Activated naive CD4-positive, alpha-beta T cell treated with anti-CD3 and anti-CD28 coated beads, Interleukin-2, amount 50 U/mL, for 24 hours (primary cell): ENCODE measurements around the gene AKR7A3.

Source experiments
- H3K27ac Mint-ChIP-seq: one replicate; pipeline ENCODE4 v1.8.0; 2021; ENCODE audit warnings: mild to moderate bottlenecking, mixed read lengths
- H3K27me3 Mint-ChIP-seq: one replicate; pipeline ENCODE4 v1.8.0; 2021; ENCODE audit warnings: mixed read lengths
- H3K36me3 Mint-ChIP-seq: one replicate; pipeline ENCODE4 v1.8.0; 2021; ENCODE audit warnings: mixed read lengths
- H3K4me1 Mint-ChIP-seq: one replicate; pipeline ENCODE4 v1.8.0; 2021; ENCODE audit warnings: mixed read lengths
- H3K4me3 Mint-ChIP-seq: one replicate; pipeline ENCODE4 v1.8.0; 2021; ENCODE audit warnings: mild to moderate bottlenecking, mixed read lengths
- H3K9me3 Mint-ChIP-seq: one replicate; pipeline ENCODE4 v1.8.0; 2021; ENCODE audit warnings: mixed read lengths

AKR7A3 gene

DNA sequence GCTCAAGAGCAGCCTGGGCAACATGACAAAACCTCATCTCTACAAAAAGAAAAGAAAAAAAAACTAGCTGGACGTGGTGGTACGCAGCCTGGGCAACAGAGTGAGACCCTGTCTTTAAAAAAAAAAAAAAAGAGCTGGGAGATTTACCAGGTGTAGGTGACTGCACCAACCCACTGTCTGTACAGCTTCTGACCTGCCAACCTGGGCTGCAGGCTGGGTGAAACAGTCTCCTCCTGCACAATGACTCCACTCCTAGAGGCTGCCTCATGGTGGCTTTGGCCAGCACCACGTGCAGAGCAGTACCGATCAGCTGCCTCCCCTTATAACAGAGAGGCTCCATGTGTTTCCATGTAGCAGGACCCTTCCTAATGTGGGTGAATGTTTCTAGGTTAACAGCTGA lies 33.3 kb downstream of the AKR7A3 start:
- no peak overlapping the region for H3K4me3 Mint-ChIP-seq
- peaks cover 34% of the 10 kb centered on the region for H3K4me1 Mint-ChIP-seq
- H3K27me3 Mint-ChIP-seq, result no peaks in the 10 kb centered on the region
- no peak overlapping the region for H3K27ac Mint-ChIP-seq
- H3K9me3 Mint-ChIP-seq, result no peaks in the 10 kb centered on the region
- H3K36me3 Mint-ChIP-seq, result peaks cover 8% of the 10 kb centered on the region

DNA sequence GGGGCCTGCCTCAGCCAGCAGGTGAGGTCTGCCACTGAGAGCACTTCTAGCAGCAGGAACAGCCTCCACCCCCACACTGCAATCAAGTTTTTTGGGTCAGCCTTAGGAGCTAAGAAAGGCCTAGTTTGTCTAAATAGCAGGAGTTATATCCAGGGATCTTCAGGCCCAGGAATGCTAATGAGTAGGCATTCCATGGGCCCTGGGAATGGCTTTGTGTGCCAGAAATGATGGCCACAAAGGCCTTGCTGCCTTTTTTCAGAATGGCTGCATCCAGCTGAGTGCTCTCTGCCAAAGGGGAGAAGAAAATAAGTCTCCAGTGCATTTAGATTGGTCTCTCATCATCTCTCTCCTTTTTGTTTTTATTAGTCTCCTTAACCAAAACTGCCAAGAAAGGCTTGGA lies 34.2 kb downstream of the AKR7A3 start:
- Mint-ChIP-seq H3K27ac (no peak overlapping the region), H3K27me3 (no peaks in the 10 kb centered on the region), H3K36me3 (peaks cover 8% of the 10 kb centered on the region), H3K4me3 (peak overlapping the region; percentile 36), H3K4me1 (peaks cover 37% of the 10 kb centered on the region), H3K9me3 (no peaks in the 10 kb centered on the region)

DNA sequence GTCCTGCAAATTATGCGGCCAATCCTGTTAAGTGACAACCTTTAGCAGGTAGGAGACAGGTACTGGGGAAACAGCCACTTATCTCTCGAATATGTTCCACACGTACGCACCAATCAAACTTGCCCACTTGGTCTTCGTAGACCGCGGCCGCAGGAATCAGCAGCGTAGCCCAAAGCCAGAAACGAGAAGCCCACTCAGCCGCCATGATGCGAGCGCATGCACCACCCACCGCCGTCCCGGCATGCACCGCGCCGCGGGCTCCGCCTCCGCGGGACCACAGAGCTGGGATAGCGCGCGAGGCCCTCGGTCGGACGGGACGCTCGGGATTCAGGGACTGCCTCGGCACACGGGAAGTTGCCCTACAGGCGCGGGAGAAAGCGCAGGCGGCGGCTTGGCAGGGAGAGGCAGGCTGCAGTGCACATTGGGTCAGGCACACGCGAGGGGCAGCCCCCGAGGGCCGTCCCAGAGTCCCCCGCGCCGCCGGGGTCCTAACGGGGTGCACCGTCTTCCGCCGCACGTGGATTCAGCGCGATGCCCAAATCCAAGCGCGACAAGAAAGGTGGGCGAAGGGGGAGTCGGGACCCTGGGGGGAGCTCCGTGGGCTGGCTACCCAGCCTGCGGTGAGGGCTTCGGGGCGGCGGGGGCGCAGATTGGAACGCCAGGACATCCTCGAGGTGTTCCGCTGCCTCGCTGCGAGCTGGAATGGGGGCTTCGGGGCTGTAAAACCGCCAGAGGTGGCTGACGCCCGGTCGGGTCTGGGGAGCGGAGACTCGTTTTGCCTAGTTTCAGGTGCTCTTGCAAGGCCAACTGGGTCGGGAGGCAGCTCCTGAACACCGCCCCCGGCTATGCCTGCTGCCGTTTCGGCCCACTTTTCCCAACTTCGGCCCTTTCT lies 37.0 kb downstream of the AKR7A3 start, which contains the start of the genes EMC1 and MRTO4:
Gene EMC1 (minus strand): TSS at position 220 of the 892 bp plus-strand sequence. CDS start 15 bp downstream, at position 205.
Gene MRTO4 (plus strand): TSS at position 501 of the 892 bp plus-strand sequence. CDS start 31 bp downstream, at position 532.
- H3K4me3 Mint-ChIP-seq, result peak within 1 kb of the TSS; percentile 99
- H3K27me3 Mint-ChIP-seq, result no peaks in the 10 kb centered on the region
- H3K9me3 Mint-ChIP-seq, result no peaks in the 10 kb centered on the region
- H3K27ac Mint-ChIP-seq, result peak within 1 kb of the TSS; percentile 99
- H3K4me1 Mint-ChIP-seq, result peaks cover 29% of the 10 kb centered on the region
- H3K36me3 Mint-ChIP-seq, result peaks cover 8% of the 10 kb centered on the region

GRCh38 chr1:19250629-19251304 lies 37.8 kb downstream of the AKR7A3 start:
- H3K4me1 Mint-ChIP-seq, result peaks cover 29% of the 10 kb centered on the region
- peaks cover 8% of the 10 kb centered on the region for H3K36me3 Mint-ChIP-seq
- H3K27me3 Mint-ChIP-seq, result no peaks in the 10 kb centered on the region
- H3K27ac Mint-ChIP-seq, result peak overlapping the region; percentile 94
- H3K9me3 Mint-ChIP-seq, result no peaks in the 10 kb centered on the region
- H3K4me3 Mint-ChIP-seq, result peak overlapping the region; percentile 99

DNA sequence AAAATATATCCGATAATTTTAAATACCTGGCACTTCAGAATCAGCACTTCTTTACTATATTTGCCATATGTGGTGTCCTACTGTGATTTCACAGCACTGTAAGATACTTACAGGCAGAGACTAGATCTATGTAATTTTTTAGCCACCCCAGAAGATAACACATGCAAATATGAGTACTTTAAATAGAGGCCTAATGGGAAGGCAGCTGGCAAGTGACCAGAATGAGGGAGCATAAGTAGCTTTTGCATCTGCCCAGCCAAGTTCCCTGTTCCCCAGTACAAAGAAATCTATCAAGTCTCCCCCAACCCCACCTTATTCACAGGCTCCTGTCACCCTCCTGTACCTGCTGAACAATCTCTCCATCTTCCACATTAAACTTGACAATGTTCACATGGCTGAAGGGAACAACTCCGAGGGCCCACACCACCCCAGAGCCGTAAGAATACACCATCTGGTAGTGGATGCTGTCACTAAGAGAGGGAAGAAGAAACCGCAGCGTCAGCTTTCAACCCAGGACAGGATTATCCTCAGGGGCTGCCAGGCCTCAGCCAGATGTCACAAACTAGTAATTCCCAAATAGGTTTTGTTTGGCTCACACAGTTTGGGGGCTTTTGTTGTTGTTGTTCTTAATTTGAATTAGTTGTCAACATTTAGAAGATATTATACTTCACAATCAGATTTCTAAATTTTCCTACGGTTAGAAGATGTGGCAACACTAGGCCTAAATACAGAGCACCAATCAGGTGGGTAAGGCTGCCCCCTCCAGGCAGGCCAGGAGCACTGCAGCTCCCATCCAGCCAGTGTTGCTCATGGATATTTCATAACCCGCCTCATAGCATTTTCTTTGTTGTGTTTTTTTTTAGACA lies 47.7 kb downstream of the AKR7A3 start:
- peaks cover 16% of the 10 kb centered on the region for H3K36me3 Mint-ChIP-seq
- no peak overlapping the region for H3K4me3 Mint-ChIP-seq
- no peaks in the 10 kb centered on the region for H3K27me3 Mint-ChIP-seq
- no peak overlapping the region for H3K27ac Mint-ChIP-seq
- H3K4me1 Mint-ChIP-seq, result no peaks in the 10 kb centered on the region
- no peaks in the 10 kb centered on the region for H3K9me3 Mint-ChIP-seq

DNA sequence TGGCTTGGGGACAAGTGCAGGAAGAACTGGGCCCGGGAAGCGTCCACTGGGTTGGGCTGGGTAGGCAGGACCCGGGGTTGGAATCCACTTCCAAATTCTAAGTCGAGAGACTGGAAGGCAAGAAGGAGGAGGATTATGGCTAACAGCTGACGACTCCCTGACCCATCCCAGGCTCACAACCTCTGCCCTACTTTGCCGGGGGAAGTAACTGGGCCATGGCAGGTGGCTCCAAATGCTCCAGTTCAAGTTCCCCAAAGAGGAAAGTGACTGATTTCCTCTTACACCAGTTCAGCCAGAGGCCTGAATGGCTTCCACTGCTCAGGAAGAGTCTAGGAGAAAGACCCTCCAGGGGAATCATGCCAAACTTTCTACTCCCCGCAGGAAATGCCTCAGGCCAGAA lies 48.7 kb downstream of the AKR7A3 start:
- Mint-ChIP-seq H3K36me3 (peaks cover 16% of the 10 kb centered on the region), H3K9me3 (no peaks in the 10 kb centered on the region)

GRCh38 chr1:19234224-19234623 lies 54.3 kb downstream of the AKR7A3 start:
- H3K27ac Mint-ChIP-seq, result no peak overlapping the region
- H3K4me3 Mint-ChIP-seq, result no peak overlapping the region

More for the DNA sequence above, 48.7 kb downstream of the AKR7A3 start:
- no peak overlapping the region for H3K4me3 Mint-ChIP-seq
- H3K4me1 Mint-ChIP-seq, result no peaks in the 10 kb centered on the region
- H3K27ac Mint-ChIP-seq, result no peak overlapping the region
- no peaks in the 10 kb centered on the region for H3K27me3 Mint-ChIP-seq

More at GRCh38 chr1:19234224-19234623, 54.3 kb downstream of the AKR7A3 start:
- Mint-ChIP-seq H3K36me3 (peaks cover 4% of the 10 kb centered on the region), H3K9me3 (no peaks in the 10 kb centered on the region), H3K4me1 (no peaks in the 10 kb centered on the region), H3K27me3 (no peaks in the 10 kb centered on the region)
